Subcutaneous adipose tissue (tissue), 4 donors: ENCODE data around the gene CRIP3. TPM values are rescaled to one million over a fixed set of nuclear protein-coding genes. Genes with fewer than 3 reads are reported as not detected.

Experiments
- total RNA-seq, 4 donors: library from RNA; depleted of rRNA; stranded (reverse); fragments of >200 nt; gene quantifications; one replicate each; pipeline ENCODE4 v1.1.0, GENCODE V29; 2016
- TF ChIP-seq, protein P1 (sequence below): fragments of 450-650 bp; IDR thresholded peaks from one replicate; pipeline ENCODE4 v1.5.1; 2016; ENCODE audit warnings: low read depth, mild to moderate bottlenecking, control low read depth, antibody characterized with exemption, moderate library complexity

The CRIP3 gene
- total RNA-seq, 4 donors from 2014 or later: 0.88 to 2.0 TPM; not detected in 2

DNA sequence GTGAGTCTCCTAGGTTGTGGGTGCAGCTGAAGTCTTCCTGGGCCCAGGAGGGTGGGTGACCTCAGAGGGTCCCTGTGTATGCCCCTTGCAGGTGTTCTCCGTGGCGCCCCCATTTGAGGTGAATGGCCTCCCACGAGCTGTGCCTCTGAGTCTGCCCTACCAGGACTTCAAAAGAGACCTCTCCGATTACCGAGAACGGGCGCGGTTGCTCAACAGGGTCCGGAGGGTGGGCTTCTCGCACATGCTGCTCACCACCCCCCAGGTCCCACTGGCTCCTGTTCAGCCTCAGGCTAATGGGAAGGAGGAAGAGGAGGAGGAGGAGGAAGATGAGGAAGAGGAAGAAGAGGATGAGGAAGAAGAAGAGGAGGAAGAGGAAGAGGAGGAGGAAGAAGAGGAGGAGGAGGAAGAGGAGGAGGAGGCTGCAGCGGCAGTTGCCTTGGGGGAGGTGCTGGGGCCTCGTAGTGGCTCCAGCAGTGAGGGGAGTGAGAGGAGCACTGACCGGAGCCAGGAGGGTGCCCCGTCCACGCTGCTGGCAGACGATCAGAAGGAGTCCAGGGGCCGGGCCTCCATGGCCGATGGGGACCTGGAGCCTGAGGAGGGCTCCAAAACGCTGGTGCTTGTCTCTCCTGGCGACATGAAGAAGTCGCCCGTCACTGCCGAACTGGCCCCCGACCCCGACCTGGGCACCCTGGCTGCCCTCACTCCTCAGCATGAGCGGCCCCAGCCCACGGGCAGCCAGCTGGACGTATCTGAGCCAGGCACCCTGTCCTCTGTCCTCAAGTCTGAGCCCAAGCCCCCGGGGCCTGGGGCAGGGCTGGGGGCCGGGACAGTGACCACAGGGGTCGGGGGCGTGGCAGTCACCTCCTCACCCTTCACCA, 25.8 kb downstream of the CRIP3 start:
- TF ChIP-seq, protein P1, sequence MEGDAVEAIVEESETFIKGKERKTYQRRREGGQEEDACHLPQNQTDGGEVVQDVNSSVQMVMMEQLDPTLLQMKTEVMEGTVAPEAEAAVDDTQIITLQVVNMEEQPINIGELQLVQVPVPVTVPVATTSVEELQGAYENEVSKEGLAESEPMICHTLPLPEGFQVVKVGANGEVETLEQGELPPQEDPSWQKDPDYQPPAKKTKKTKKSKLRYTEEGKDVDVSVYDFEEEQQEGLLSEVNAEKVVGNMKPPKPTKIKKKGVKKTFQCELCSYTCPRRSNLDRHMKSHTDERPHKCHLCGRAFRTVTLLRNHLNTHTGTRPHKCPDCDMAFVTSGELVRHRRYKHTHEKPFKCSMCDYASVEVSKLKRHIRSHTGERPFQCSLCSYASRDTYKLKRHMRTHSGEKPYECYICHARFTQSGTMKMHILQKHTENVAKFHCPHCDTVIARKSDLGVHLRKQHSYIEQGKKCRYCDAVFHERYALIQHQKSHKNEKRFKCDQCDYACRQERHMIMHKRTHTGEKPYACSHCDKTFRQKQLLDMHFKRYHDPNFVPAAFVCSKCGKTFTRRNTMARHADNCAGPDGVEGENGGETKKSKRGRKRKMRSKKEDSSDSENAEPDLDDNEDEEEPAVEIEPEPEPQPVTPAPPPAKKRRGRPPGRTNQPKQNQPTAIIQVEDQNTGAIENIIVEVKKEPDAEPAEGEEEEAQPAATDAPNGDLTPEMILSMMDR: no peak

DNA sequence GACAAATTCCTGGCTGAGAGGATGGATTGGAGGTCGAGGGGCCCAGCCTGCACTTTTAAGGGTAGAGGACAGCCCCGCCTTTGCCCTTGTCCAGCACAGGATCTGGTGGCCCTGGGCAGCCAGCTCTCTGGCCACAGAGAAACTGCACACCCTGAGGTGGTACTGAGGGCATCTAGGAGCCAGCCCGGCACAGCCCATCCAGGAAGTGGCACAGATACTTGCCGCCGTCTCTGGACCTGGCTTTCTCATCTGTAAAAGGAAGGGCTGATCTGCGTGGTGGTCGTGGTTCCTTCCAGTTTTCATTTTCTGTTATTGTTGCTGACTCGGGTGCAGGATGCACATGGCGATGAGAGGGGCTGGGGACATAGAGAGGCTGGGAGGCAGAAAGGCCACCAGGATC, 26.6 kb downstream of the CRIP3 start:
- TF ChIP-seq, protein P1: no peak

DNA sequence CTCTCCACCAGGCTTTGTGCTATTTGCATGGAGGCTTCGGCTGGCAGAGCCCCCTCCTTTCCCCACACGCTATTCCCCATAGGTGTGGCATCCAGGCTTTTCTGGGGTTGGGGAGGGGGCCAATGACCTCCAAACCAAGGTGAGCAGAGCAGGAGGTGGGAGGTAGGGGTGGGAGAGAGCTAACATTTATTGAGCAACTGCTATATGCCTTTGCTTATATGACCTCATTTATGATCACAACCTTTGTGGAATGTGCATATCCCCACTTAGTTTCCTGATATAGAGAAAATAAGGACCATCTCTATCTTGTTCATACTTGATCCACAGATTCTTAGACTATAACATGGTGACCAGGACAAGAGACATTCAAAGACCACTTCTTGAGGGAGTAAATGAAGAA, 28.4 kb downstream of the CRIP3 start:
- TF ChIP-seq, protein P1: no peak

DNA sequence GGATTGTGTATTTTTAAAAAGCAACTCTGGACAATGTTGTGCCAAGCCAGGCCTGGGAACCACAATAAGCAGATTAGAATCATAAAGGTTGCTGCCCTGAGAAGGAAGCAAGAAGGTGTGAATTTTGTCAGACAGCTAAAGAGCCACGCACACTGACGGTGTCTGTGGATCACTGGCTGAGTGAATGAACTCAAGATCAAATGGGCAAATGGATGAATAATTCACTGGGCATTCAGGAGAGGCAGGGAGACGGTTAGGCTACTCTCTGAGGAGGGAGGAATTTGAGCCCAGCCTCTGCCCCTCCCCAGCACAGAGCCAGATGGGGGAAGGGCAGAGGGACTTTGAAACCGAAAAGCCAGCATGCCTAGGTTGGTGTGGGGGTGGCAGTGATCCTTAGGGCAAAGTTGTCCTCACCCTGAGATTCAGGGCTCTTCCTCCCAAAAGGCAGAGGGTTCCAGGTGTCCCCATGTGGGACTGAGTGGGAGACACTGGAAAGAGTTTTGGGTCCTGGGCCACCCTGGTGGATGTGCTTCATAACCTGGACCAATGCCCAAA, 30.0 kb downstream of the CRIP3 start:
- TF ChIP-seq, protein P1: no peak

DNA sequence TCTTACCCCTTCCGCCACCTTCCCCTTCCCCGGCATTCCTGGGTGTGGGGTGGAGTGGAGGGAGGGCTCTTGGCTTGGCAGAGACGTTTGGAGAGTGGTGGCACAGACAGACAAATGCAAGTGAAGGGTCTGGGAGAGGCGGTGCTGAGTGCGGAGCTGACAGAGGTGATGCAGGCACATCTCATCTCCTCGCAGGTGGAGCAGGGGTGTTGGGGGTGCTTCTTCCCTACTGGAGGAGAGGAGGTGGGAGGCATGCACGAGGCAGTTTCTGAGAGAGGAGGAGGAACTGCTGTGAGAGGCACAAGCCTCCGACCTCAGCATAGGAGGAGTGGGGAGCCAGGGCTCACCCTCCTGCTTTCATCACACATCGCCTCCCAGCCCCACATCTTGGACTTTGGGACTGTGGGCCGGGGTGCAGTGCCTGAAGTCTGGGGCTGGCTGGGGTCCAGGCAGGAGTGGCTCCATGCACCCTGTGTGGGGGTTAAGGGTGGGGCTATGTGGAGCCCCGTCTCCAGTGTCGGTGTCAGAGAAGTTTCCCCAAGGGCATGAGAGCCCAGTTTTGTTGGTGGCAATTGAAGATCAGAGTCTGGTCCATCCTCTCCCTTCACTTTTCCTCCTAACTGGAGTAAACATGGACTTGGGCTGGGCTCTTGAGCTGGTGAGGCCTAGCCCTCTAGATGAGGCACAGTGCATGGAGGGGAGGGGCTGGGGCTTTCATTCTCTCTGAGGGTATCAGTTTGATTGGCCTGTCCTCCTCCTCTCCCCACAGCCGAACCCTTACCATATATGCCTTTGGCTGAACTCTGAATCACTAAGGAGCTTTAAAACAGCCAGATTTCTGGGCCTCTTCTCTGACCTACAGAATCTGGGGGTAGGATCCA, 30.7 kb downstream of the CRIP3 start:
- TF ChIP-seq, protein P1: no peak

DNA sequence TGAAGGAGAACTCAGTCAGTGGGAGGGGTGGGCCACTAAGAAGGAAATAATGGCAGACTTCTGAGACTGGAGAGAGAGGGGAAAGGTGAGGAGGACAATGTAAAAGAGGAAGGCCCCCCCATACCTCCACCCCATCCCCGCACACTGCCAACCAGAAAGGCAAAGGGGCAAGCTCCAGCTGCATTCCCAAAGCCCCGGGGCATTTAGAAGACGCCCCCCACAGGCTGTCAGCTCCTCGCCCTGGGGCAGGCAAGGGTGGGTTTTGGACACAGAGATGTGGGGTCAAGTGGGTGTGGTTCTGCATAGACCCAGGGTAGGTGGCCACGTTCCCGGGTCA, 31.4 kb downstream of the CRIP3 start:
- TF ChIP-seq, protein P1: no peak
